ENCODE data around the gene KIFBP. TPM values are rescaled to one million over a fixed set of nuclear protein-coding genes. Genes with fewer than 3 reads are reported as not detected.

The KIFBP gene
- total and polyA plus RNA-seq, 9 of the 15 experiments (the other 6 are each of a cell fraction or from before 2014, with no cell fraction given): 5.6 to 23.2 (median 14.8) TPM

GRCh38 chr10:69018613-69019012 is 30.0 kb downstream of the KIFBP start (continued):
- TF ChIP-seq ZNF197 (CRISPR knock-in tag; IDR thresholded peaks at IDR 0.05; ENCODE audit: low read depth): no peak
- TF ChIP-seq HNRNPUL1 (IDR thresholded peaks at IDR 0.05; ENCODE audit: low read length): no peak
- no peak for TF ChIP-seq HNRNPLL (IDR thresholded peaks at IDR 0.05; ENCODE audit: low read depth, low read length, poor library complexity, severe bottlenecking)
- no peak for TF ChIP-seq KDM2B (CRISPR knock-in tag; IDR thresholded peaks at IDR 0.05)
- TF ChIP-seq CAMTA2 (CRISPR knock-in tag; conservative IDR thresholded peaks at IDR 0.05): no peak
- no peak for TF ChIP-seq BRCA1 (IDR thresholded peaks at IDR 0.05)
- no peak for TF ChIP-seq BRCA1 (CRISPR knock-in tag; IDR thresholded peaks at IDR 0.05)
- no peak for TF ChIP-seq GABPA (tag; conservative IDR thresholded peaks at IDR 0.05; ENCODE audit: low read depth)
- TF ChIP-seq ZBED1 (IDR thresholded peaks at IDR 0.05): no peak
- TF ChIP-seq MAFG (tag; conservative IDR thresholded peaks at IDR 0.05): peak; percentile 70
- TF ChIP-seq U2AF2 (optimal IDR thresholded peaks at IDR 0.05; ENCODE audit: low read depth, low read length): no peak
- TF ChIP-seq POLR2A (conservative IDR thresholded peaks at IDR 0.05): no peak
- no peak for TF ChIP-seq TFAM (CRISPR knock-in tag; conservative IDR thresholded peaks at IDR 0.05)
- no peak for TF ChIP-seq POLR3G (IDR thresholded peaks at IDR 0.05; ENCODE audit: extremely low read depth, insufficient read length, insufficient replicate concordance)
- TF ChIP-seq OTX1 (CRISPR knock-in tag; IDR thresholded peaks at IDR 0.05): no peak
- TF ChIP-seq ZNF174 (CRISPR knock-in tag; IDR thresholded peaks at IDR 0.05): no peak
- no peak for TF ChIP-seq ESRRA (IDR thresholded peaks at IDR 0.05; ENCODE audit: borderline replicate concordance, low read depth)
- TF ChIP-seq ZNF77 (CRISPR knock-in tag; IDR thresholded peaks at IDR 0.05): no peak
- no peak for TF ChIP-seq ZFP91 (CRISPR knock-in tag; IDR thresholded peaks at IDR 0.05)
- TF ChIP-seq GABPB1 (CRISPR knock-in tag; IDR thresholded peaks at IDR 0.05): no peak
- no peak for TF ChIP-seq KAT8 (IDR thresholded peaks at IDR 0.05; ENCODE audit: low read depth)
- TF ChIP-seq SRSF1 (IDR thresholded peaks at IDR 0.05; ENCODE audit: low read depth, low read length): no peak
- TF ChIP-seq WHSC1 (IDR thresholded peaks at IDR 0.05; ENCODE audit: low read length): no peak
- no peak for TF ChIP-seq COPS2 (conservative IDR thresholded peaks at IDR 0.05)
- TF ChIP-seq CEBPB (tag; IDR thresholded peaks at IDR 0.05): no peak
- no peak for TF ChIP-seq PKNOX1 (IDR thresholded peaks at IDR 0.05)
- no peak for TF ChIP-seq ZNF707 (CRISPR knock-in tag; conservative IDR thresholded peaks at IDR 0.05)
- TF ChIP-seq SRSF3 (IDR thresholded peaks at IDR 0.05; ENCODE audit: insufficient read depth, low read length): no peak
- TF ChIP-seq RNF219 (CRISPR knock-in tag; IDR thresholded peaks at IDR 0.05): no peak
- 0 out of 4 replicates have a peak, but pooled peaks of 1 of the 2 experiments have one; percentile 9 for TF ChIP-seq TBL1XR1 (IDR thresholded peaks at IDR 0.05; ENCODE audit: low read length in 2 of 2)

Data from K562 (cell line).